Pancreas (tissue), 10 donors: ENCODE results near the gene CCL22. TPM values are rescaled to one million over a fixed set of nuclear protein-coding genes. Genes with fewer than 3 reads are reported as not detected.
"Not testable (repeated sequence)": the region's sequence is repeated elsewhere in the genome, so short reads cannot be mapped to it uniquely, and the experiment has no call there.

ENCODE experiments used
- ATAC-seq, 4 donors: fragments of 200-7000 bp; cut with Tn5 transposase; one replicate each; pipeline versions ENCODE4 v1.8.0 to v1.9.1; 2020; ENCODE audit warnings: mild to moderate bottlenecking in 4 of 4, moderate library complexity in 4 of 4
- DNase-seq, 6 donors: peaks; one replicate each; pipeline ENCODE4 v3.0.0-alpha.2; 2020
- FAIRE-seq: peaks from 2 replicates; lab custom pipeline; 2012; peaks lifted over from hg19 to GRCh38; lab: Jason Lieb, UNC
- H3K27ac ChIP-seq, 4 donors: fragments of 200-600 bp; sonication (generic); 1 replicate in 3 of 4; 2 replicates in 1 of 4; pipeline versions ENCODE4 v1.5.0 to v1.8.0; 2020
- H3K27me3 ChIP-seq, 4 donors: fragments of 200-600 bp; one replicate each; pipeline ENCODE4 v1.8.0; 2021
- H3K36me3 ChIP-seq, 3 donors: fragments of 200-600 bp; sonication (generic) in 1 of 3; one replicate each; pipeline versions ENCODE4 v1.5.0 to v1.8.0; 2020 to 2021
- H3K4me1 ChIP-seq, 3 donors: fragments of 200-600 bp; one replicate each; pipeline ENCODE4 v1.8.0; 2021
- H3K4me3 ChIP-seq, 4 donors: fragments of 200-600 bp; sonication (generic) in 2 of 4; one replicate each; pipeline versions ENCODE4 v1.5.0 to v1.8.0; 2020 to 2021
- H3K9me3 ChIP-seq, 4 donors: fragments of 200-600 bp; one replicate each; pipeline ENCODE4 v1.8.0; 2021
- WGBS, 2 donors: extraction: QIAGEN DNeasy Blood & Tissue Kit; methylation state at CpG; one replicate each; pipeline ENCODE4 v1.1.7; 2013; 5-methylcytosine and 5-hydroxymethylcytosine counted together
- intact Hi-C, 3 donors: fragments of 100-400 bp; cut with DNase I; formaldehyde crosslinking; loops; one replicate each; pipeline versions ENCODE4 v1.11.1 to v1.14.2; 2022
- polyA plus RNA-seq, 2 donors: library from polyadenylated mRNA; stranded (reverse); fragments of 200-250 nt; gene quantifications; one replicate each; pipeline ENCODE4 v1.2.3, GENCODE V29; 2013
- total RNA-seq, 6 donors: library from RNA; stranded (reverse); fragmentation: NEBNext Ultra II Directional in 4 of 6; extraction: Animal tissue kit (Norgen Biotek cat#: 25700) in 4 of 6; gene quantifications; one replicate each; pipeline versions ENCODE4 v1.2.1 to v1.2.4, GENCODE V29; 2021 to 2023
- TF ChIP-seq, protein P1 (sequence below), 4 donors: fragments of 200-600 bp; sonication (generic) in 3 of 4; IDR thresholded peaks; one replicate each; pipeline versions ENCODE4 v1.5.0 to v1.8.0; 2021; ENCODE audit warnings: antibody characterized with exemption in 4 of 4
- donor health status: healthy with polysubstance abuse.
- donor health status: DM: no; HTN: no; CAD: no; lungs with moderate emphysema.
- donor health status: DM: no; HTN: no; CAD: no.
- donor health status: control.
- donor health status: control.
- donor health status: Bipolar disorder and iron deficiency.
- donor health status: DM: yes; HTN: yes; CAD: no.
- donor health status: DM: no; HTN: no; CAD: no.
- donor health status: DM: no; HTN: no; CAD: no.
- donor health status: DM: yes; HTN: yes; CAD: no.

Gene CCL22
- total and polyA plus RNA-seq, 8 donors, result 0.05 to 0.85 (median 0.12) TPM; not detected in 4

DNA sequence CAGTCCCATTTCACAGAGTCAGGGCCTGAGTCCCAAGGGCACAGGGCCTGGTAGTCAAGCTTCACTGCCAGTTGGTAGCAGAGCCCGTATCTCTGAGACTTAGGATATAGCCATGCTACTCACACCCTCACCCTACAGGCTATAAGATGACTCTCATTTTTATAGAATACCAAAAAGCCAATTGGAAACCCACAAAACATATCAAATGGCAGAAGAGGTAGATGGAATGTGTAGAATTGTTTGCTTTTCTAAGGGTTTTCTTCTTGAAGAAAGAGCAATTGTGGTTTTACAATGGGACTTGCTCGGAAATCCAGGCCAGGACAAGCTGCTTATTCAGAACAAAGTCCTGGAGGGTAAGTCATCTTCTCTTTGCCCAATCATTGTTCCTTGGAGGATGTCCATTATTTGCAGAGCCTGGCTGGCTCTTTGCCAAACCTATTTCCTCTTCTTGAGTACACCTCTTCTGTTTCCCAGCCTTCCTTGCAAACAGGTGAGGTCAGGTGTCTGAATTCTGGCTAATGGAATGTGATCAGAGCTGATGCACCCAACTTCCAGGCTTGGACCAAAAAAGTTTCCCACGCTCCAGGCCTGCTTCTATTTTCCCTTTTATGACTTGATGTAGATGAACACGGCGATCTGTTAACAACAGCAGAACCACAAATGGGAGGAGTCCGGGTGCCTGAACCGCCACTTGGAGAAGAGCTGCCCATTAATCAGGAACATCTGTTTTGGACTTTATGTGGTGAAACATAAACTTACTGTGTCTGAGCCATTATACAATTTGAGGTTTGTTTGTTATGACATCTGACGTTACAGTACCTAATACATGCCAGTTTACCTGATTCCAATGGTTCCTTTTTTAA, 16.9 kb upstream of the CCL22 start:
- H3K27ac ChIP-seq, result no peak overlapping the region
- ATAC-seq, result peak in 3 of 4 donors; percentile 25 to 59 (median 40)
- no peak for FAIRE-seq

DNA sequence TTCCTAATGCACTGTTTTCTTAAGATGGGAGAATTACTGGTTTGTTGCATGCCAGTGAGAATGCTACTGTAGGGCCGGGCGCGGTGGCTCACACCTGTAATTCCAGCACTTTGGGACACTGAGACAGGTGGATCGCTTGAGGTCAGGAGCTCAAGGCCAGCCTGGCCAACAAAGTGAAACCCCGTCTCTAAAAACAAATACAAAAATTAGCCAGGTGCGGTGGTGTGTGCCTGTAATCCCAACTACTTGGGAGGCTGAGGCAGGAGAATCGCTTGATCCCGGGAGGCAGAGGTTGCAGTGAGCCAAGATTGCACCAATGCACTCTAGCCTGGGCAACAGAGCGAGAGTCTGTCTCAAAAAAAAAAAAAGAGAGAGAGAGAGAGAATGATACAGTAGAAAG, 16.0 kb upstream of the CCL22 start:
- FAIRE-seq, intact Hi-C loops, H3K27me3 ChIP-seq, H3K27ac ChIP-seq, H3K4me3 ChIP-seq, H3K36me3 ChIP-seq, H3K9me3 ChIP-seq, H3K4me1 ChIP-seq, DNase-seq, ATAC-seq: not testable (repeated sequence)
- 87 to 93% methylated on average over 9 of the region's 9 CpGs for WGBS, 2 donors

More for the DNA sequence above, 16.9 kb upstream of the CCL22 start:
- no peak overlapping the region for H3K4me3 ChIP-seq
- no peak for DNase-seq
- no peaks in the 10 kb centered on the region for H3K36me3 ChIP-seq
- WGBS, 2 donors, result 65 to 73% methylated on average over 8 of the region's 8 CpGs
- intact Hi-C loops, result no loop called here
- TF ChIP-seq, protein P1, sequence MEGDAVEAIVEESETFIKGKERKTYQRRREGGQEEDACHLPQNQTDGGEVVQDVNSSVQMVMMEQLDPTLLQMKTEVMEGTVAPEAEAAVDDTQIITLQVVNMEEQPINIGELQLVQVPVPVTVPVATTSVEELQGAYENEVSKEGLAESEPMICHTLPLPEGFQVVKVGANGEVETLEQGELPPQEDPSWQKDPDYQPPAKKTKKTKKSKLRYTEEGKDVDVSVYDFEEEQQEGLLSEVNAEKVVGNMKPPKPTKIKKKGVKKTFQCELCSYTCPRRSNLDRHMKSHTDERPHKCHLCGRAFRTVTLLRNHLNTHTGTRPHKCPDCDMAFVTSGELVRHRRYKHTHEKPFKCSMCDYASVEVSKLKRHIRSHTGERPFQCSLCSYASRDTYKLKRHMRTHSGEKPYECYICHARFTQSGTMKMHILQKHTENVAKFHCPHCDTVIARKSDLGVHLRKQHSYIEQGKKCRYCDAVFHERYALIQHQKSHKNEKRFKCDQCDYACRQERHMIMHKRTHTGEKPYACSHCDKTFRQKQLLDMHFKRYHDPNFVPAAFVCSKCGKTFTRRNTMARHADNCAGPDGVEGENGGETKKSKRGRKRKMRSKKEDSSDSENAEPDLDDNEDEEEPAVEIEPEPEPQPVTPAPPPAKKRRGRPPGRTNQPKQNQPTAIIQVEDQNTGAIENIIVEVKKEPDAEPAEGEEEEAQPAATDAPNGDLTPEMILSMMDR (IDR thresholded peaks at IDR 0.05), result no peak
- no peaks in the 10 kb centered on the region for H3K27me3 ChIP-seq
- H3K4me1 ChIP-seq, result no peaks in the 10 kb centered on the region
- no peaks in the 10 kb centered on the region for H3K9me3 ChIP-seq

DNA sequence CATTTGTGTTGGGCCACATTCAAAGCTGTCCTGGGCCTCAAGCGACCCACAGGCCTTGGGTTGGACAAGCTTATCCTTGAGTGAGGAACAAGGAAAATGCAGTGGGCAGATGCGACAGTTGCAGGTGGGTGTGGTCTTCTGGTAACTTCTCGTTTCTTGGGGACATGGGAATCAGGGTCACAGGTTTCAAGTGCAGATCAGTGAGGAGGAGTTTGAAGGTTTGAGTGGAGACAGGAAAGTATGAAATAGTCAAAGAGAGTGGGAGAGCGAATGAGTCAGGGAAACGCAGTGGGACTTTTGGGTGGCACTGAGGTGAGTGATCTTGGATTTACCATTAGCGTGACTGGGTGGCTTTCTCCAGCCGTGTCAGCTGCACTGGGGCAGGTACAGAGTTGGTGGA, 15.4 kb upstream of the CCL22 start:
- Histone ChIP-seq H3K36me3 (no peaks in the 10 kb centered on the region), H3K27ac (no peak overlapping the region), H3K27me3 (no peaks in the 10 kb centered on the region), H3K4me3 (no peak overlapping the region), H3K9me3 (no peaks in the 10 kb centered on the region), H3K4me1 (no peaks in the 10 kb centered on the region)
- TF ChIP-seq, protein P1 (IDR thresholded peaks at IDR 0.05), result no peak
- no peak for ATAC-seq
- FAIRE-seq, result no peak
- no peak for DNase-seq
- 86 to 93% methylated on average over 7 of the region's 7 CpGs for WGBS, 2 donors
- intact Hi-C loops, result no loop called here

DNA sequence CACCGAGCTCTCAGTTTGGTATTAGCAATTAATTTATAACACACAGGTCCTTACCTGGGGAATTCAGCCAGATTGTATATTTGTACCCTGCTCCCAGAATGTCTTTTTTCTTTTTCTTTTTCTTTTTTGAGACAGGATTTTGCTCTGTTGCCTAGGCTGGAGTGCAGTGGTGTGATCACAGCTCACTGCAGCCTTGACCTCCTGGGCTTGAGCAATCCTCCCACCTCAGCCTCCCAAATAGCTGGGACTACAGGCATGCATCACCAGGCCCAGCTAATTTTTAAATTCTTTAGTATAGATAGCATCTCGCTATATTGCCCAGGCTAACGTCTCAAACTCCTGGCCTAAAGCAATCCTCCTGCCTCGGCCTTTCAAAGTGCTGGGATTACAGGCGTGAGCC, 14.5 kb upstream of the CCL22 start:
- H3K4me1 ChIP-seq, H3K4me3 ChIP-seq, H3K27ac ChIP-seq, FAIRE-seq, H3K27me3 ChIP-seq, H3K9me3 ChIP-seq, ATAC-seq, intact Hi-C loops, H3K36me3 ChIP-seq, DNase-seq: not testable (repeated sequence)
- WGBS, 2 donors, result 92 to 94% methylated on average over 5 of the region's 5 CpGs

DNA sequence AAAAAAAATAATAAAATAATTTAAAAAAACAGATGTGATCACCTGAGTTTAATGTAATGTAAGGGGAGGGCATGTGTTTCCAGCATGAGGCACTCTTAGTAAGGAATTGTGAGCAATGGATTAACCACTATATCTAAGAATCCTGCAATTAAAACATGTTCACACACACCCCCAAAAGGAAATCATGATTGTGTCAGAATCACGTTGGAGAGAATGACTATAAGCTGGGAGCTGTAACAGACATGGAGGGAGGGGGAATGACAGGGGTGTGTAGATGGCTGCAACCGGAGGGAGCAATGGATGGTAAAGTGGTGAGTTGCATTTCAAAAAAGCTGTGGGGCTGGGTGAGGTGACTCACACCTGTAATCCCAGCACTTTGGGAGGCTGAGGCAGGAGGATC, 13.6 kb upstream of the CCL22 start:
- DNase-seq, result no peak
- intact Hi-C loops, result no loop called here
- TF ChIP-seq, protein P1 (IDR thresholded peaks at IDR 0.05), result no peak

DNA sequence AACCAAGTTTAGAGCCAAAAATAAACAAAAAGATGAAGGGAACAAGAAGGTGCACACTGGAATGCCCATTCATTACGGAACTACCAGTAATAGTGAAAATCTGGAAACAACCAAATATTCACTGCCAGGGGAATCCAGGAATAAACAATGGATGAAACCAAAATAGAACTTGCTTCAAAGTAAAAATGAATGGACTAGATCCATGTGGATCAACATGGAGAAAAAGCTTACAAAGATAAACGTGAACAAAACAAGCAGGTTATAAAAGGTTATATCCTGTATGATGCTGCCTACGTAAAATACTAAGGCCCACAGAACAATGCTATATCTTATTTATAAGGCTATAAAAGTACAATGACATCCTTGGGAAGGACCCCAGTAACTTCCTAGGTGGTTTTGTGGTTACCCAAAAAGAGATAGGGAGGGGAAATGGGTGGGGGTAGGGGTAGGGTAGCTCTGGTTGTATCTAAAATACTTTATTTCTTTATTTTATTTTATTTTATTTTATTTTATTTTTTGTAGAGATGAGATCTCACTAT, 12.8 kb upstream of the CCL22 start:
- no peak for FAIRE-seq
- Histone ChIP-seq H3K9me3 (no peaks in the 10 kb centered on the region), H3K36me3 (no peaks in the 10 kb centered on the region), H3K4me3 (no peak overlapping the region), H3K4me1 (no peaks in the 10 kb centered on the region), H3K27ac (no peak overlapping the region), H3K27me3 (no peaks in the 10 kb centered on the region)
- DNase-seq, result no peak
- intact Hi-C loops, result no loop called here
- WGBS, 2 donors, result 74 to 80% methylated on average over 3 of the region's 3 CpGs
- no peak for ATAC-seq
- TF ChIP-seq, protein P1 (IDR thresholded peaks at IDR 0.05), result no peak

More for the DNA sequence above, 13.6 kb upstream of the CCL22 start:
- H3K27me3 ChIP-seq, result no peaks in the 10 kb centered on the region
- no peaks in the 10 kb centered on the region for H3K36me3 ChIP-seq
- no peak overlapping the region for H3K27ac ChIP-seq
- no peak for ATAC-seq
- no peak overlapping the region for H3K4me3 ChIP-seq
- FAIRE-seq, result no peak
- 63 to 65% methylated on average over 2 of the region's 2 CpGs for WGBS, 2 donors
- H3K4me1 ChIP-seq, result no peaks in the 10 kb centered on the region
- H3K9me3 ChIP-seq, result no peaks in the 10 kb centered on the region
